Measurements from ENCODE around the gene POLD1.
A peak's percentile ranks its signal among the peaks of the same experiment; 100 is the strongest.
"Not testable (repeated sequence)": the region's sequence is repeated elsewhere in the genome, so short reads cannot be mapped to it uniquely, and the experiment has no call there.

The POLD1 gene

DNA sequence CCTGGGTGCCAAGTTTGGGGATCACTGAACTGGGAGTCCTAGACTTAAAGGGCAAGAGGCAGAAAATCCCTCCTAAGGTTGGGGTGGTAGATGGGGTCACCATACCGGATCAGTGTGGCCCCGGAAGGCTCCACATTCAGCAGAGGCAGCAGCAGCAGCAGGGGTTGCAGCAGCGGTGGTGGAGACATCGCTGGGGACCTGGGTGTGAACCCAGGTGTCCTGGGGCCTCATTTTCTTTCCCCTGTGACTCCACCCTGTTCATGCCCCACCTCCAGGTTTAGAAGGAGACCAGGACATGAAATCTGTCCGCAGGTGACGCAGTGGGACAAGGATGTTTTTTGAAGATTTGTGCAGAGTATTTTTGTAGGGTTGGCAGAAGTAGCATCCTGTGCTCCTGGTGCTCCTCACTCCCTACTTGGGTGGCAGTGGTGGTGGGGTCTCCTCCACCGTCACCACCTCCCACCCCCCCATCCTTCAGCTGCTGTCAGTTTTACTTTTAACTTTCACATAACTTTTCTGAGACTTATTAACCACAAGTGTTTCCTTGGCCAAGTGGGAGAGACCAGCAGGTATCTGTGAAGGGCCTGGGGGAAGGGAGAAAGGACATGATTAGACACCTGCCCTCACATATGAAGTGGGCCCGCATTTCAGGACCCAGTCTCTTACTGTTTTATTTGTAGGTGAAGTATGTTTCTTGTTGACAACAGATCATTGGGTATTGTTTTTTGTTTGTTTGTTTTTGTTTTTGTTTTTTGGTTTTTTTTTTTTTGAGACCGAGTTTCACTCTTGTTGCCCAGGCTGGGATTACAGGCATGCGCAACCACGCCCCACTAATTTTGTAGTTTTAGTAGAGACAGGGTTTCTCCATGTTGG is 18.5 kb upstream of the POLD1 start, which contains the start of gene NAPSA:
Gene NAPSA, minus strand, starts transcription at position 206 of the 873 bp plus-strand sequence. Its CDS starts 18 bp downstream, at position 188.
- no peak for DNase-seq

DNA sequence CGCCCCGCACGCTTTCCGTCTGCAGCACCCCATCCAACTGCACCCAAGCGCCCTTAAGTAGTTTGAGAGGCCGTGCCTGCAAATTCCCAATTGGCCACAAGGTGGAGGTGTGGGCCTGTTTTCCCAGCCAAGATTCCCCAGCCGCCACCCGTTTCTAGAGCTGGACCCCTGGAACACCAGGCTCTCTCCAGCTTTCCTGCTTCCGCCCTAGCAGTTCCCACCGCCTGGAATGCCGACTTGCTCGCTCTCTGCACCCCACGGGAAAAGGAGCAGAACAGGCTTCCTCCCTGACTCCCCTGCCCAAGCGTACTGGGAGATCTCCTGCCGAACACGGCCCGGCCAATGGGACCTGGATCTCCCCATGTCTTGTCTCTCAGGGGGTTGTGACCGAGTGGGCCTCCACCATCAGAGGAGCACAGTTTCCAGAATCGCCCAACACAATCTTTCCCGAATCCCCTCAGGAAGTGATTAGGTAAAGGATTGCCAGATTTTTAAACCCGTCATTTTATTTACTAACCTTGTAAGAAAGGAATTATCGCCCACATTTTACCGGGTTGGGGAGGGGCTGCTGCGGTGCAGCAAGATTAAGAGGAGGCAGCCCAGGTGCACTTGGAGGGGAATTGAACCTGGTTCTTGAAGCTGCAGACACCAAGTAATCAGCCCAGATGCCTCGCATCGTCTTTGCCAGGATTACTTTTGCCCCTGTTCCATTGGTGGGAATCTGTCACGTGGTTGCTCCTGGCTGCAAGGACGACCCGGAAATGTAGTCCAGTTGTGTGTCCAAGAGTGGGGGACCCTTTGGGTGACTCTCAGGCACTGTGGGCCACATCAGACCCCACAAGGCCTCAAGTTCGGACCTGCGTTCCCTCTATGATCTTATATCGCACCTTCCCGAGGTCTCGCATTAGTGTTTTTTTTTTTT is 15.2 kb upstream of the POLD1 start:
- DNase-seq = peak; percentile 82

DNA sequence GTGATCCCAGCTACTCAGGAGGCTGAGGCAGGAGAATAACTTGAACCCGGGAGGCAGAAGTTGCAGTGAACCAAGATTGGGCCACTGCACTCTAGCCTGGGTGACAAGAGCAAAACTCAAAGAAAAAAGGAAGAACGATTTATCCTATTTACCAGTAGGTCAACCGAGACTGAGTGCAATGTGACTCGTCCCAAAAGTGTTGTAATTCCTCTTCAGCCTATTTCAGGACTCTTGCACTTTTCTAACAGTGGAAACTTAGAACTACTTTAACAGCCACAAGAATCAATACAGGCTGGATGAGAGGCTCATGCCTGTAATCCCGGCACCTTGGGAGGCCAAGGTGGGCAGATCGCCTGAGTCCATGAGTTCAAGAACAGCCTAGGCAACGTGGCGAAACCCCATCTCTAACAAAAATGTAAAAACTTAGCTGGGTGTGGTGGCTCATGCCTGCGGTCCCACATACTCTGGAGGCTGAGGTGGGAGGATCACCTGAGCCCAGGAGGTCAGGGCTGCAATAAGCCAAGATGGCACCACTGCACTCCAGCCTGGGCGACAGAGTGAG is 12.2 kb upstream of the POLD1 start:
- DNase-seq = no peak

DNA sequence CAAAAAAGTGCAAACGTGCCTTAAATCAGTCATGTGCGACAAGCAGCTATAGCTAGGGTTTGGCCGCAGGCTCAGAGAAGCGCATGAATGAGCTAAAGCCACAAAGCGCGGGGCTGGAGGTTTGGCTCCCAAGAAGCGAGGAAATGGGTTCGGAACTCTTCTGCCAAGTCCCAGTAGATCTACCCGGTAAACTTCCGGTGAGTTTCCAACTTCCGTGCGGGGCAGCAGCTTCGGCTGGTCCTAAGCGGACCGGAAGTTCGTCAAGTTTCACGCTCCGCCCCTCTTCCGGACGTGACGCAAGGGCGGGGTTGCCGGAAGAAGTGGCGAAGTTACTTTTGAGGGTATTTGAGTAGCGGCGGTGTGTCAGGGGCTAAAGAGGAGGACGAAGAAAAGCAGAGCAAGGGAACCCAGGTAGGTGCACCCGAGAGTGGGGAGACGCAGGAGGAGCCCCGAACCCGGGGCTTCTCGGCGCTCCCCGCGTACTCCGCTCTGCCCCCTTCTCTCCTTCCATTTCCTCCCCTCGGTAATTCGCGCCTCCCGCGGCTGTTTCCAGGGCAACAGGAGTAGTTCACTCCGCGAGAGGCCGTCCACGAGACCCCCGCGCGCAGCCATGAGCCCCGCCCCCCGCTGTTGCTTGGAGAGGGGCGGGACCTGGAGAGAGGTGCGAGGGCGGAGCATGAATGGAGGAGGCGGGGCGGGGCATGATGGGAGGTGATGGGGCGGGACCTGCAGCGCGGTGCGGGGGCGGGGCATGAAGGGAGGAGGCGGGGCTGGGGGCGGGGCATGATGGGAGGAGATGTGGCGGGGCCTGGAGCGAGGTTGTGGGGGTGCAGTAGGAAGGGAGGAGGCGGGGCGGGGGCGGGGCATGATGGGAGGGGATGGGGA is 7.7 kb upstream of the POLD1 start, which contains the start of gene NR1H2:
Gene NR1H2, plus strand, starts transcription at position 292 of the 885 bp plus-strand sequence. CDS start 1,149 bp downstream, outside the sequence.
- DNase-seq = peak; percentile 97

DNA sequence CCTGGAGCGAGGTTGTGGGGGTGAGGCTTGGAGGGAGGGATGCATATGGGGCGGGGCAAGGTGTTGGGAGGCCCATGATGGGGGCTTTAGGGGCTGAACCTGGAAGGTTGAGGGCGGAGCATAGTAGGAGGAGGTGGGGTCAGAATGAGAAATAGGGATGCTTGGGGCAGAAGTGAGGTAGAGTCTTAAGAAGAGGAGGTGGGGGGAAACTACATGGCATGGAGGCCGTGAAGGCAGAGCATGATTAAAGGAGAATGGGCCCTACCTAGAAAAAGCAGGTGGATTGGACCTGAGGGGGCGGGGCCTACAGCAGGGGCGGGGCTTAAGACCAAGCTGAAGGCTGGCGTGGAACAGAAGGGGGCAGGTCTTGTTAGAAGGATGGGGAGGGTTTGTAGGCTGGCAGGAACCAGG is 7.1 kb upstream of the POLD1 start:
- no peak for DNase-seq

DNA sequence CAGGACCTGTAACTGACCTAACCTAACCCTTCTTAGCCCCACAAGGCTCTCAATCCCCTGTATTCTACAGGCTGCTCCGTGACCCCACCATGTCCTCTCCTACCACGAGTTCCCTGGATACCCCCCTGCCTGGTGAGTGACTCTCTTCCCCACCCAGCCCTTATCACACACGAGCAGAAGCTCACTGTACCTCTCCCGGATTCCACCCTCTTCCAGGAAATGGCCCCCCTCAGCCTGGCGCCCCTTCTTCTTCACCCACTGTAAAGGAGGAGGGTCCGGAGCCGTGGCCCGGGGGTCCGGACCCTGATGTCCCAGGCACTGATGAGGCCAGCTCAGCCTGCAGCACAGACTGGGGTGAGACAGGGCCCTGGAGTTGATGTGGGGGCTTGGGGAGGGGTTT is 6.6 kb upstream of the POLD1 start:
- DNase-seq = no peak

DNA sequence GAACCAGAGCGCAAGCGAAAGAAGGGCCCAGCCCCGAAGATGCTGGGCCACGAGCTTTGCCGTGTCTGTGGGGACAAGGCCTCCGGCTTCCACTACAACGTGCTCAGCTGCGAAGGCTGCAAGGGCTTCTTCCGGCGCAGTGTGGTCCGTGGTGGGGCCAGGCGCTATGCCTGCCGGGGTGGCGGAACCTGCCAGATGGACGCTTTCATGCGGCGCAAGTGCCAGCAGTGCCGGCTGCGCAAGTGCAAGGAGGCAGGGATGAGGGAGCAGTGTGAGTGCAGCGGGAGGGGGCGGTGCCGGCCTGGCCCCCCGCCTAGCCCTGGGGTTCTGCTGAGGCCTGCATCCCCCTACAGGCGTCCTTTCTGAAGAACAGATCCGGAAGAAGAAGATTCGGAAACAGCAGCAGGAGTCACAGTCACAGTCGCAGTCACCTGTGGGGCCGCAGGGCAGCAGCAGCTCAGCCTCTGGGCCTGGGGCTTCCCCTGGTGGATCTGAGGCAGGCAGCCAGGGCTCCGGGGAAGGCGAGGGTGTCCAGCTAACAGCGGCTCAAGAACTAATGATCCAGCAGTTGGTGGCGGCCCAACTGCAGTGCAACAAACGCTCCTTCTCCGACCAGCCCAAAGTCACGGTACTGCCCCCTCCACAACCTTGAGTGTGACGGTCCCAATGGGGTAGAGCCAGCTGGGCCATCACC is 5.8 kb upstream of the POLD1 start:
- DNase-seq = no peak

DNA sequence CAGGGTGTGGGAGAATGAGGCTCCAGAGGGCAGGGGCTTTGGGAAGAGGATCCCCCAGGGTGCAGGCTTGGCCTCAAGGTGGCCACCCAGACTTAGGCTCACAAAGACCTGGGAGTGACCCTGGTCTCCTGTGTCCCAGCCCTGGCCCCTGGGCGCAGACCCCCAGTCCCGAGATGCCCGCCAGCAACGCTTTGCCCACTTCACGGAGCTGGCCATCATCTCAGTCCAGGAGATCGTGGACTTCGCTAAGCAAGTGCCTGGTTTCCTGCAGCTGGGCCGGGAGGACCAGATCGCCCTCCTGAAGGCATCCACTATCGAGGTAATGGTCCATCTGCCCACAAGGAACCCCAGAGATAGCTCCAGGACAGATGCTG is 5.3 kb upstream of the POLD1 start:
- DNase-seq = no peak

DNA sequence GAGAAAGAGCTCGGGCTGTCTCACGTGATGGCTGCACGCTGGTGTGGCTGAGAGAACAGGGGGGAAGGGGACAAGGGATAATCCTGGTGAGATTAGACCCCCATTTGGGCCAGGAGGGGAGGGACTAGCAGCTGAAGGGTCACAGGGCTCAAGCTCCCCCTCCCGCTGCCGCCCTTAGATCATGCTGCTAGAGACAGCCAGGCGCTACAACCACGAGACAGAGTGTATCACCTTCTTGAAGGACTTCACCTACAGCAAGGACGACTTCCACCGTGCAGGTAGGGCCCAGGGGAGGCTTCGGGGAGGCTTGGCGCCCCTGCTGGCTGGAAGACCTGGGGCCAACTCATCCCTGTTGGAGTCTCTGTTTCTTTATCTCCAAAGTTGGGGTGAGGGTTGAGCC is 4.5 kb upstream of the POLD1 start:
- no peak for DNase-seq

DNA sequence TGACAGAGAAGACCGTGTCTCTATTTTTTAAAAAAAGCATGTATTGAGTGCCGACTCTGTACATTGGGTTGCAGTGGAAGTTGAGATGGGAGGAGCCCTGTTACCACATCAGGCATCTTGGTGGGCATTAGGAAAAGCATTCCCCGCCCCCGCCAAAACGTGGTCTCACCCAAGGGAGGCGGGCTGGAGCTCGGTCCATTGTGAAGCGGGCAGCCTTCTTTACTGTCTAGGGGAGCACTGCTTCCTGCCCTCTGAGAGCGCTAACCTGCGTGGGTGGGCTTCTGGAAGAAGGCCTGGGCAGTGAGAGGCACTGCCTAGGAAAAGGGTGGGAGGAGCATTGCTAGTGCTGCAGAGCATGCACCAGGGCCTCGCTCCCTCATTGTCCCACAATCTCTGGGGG is 4.0 kb upstream of the POLD1 start:
- DNase-seq = no peak

DNA sequence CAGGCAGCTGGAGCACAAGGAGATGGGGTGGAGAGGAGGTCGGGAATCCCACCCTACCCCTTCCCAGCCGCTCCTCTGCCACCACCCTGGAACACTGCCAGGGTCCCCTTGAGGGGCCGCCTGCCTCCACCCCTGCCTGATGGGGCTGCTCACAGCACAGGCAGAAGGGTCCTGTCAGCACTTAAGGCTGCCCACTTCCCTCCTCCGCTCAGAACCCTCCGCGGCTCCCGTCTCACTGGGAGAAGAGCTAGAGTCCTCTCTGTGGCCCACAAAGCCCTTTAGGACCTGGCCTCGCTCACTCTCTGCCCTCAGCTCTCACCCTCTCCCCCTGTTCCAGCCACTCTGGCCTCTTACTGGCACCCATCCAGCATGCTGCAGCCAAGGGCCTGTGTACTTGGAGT is 3.4 kb upstream of the POLD1 start:
- DNase-seq = no peak

DNA sequence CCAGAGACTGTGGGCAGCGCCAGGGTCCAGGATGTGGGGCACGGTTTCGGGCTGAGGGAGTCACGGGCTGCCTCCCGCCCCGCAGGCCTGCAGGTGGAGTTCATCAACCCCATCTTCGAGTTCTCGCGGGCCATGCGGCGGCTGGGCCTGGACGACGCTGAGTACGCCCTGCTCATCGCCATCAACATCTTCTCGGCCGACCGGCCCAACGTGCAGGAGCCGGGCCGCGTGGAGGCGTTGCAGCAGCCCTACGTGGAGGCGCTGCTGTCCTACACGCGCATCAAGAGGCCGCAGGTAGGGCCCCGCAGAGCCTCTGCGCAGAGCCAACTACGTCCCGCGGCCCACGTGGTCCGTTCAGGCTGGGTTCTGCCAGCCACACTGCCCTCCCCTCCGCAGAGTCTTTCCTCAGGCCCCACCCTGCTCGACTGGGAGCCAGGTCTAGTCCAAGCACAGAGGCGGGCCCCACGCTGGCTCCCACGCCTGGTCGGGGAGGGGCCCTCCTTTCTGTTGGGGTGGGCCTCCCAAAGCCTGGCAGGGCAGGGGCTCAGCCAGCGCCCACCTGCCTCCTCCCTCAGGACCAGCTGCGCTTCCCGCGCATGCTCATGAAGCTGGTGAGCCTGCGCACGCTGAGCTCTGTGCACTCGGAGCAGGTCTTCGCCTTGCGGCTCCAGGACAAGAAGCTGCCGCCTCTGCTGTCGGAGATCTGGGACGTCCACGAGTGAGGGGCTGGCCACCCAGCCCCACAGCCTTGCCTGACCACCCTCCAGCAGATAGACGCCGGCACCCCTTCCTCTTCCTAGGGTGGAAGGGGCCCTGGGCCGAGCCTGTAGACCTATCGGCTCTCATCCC is 2.0 kb upstream of the POLD1 start:
- no peak for DNase-seq

DNA sequence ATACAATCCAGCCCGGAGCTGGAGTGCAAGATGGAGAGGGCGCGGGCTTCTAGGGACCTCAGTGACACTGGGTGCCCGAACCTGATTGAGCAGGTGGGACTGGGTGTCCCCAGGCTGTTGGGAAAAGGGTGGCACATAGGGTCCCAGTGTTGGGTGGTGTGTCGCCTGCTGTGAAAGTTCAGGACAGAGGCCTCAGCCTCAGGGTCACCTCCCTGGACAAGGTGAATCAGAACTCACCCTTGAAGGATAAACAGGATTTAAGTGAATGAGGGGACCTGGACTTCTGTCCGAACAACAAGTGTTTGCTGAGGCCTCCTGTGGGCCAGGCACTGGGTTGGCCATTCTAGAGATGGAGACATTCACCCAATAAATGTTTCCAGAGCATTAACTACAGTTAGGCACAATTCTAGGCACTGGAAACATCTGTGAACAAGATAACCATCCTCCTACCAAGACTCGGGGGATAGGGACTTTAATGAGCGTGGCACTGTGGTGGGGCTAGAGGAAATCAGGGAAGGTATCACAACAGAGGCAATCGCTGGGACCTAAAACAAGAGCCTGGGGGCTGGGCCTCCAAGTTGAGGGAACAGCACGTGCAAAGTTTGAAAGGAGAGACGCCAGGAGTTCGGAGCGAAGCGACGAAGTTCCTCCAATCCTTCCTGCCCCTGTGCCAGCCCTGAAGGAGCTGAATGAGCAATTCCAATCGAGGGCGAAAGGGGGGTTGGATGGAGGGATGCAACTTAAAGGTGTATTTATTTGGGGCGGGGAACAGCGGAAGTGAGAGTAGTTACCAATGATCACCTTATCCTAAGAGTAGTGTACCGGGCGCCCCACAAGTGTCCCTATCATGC is 921 bp upstream of the POLD1 start:
- peak; percentile 8 for DNase-seq

DNA sequence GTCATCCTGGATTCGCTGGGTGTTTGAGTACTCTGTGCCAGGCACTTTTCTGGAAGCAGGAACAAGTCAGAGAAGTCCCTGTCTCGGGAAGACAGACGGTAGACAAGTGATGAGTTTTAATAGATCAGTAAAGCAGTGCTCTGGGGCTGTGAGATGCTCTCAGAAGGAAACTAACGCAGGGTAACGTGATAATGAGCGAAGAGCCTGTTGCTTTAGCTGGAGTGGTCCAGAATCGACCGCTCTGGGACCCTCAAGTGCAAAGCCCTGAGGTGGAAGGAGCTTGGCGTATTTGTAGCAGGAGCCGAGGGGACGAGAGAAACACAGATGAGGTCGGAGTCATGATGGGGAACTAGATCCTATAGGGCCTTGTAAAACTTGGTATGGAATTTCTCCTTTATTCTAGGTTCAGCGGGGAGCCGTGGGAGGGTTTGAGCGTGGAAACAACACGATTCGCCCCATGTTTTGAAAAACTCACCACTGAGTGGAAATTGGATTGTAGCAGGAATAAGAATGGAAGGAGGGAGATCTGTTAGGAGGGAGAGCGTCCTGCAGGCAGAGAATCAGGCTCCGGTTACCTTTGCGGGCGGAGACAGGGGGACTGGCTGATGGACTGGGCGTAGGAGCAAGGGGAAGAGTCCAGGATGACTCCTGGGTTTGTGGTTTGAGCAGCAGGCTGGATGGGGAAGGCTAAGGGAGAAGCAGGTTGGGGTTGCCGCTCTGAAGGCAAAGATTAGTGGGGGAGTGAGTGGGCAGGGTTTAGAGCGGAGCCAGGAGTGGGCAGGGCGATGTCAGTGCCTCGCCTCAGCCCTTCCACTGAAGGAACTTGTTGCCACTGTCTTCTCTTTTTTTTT is 763 bp downstream of the POLD1 start:
- peak; percentile 2 for DNase-seq

DNA sequence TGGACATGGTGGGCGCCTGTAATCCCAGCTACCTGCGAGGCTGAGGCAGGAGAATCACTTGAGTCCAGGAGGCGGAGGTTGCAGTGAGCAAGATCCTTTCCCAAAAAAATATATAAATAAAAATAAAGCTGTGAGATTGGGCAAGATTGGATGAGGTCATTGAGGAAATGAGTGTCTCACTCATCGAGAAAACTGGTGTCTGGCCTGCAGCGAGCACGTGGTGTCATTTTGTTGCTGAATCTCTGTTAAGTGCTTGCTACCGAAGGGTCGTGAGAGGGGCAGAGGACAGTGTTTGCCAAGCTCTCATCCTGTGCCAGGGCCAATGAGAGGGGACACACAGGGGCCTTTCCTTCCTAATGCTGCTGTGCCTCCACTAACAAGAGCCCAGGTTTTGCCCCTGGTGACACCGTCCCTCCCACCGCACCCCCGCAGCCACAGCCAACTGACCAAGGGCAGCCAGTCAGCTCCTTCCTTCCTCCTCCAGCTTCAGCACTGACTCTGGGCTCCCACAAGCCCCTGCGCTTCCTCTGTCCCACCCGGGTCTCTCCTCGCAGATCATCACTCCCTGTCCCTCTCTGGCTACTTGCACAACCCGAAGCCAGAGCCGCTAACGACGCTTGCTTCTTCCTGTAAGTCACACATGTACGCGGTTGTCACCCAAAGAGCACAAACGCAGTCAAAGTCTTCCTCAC is 3.2 kb downstream of the POLD1 start:
- DNase-seq = peak; percentile 57

DNA sequence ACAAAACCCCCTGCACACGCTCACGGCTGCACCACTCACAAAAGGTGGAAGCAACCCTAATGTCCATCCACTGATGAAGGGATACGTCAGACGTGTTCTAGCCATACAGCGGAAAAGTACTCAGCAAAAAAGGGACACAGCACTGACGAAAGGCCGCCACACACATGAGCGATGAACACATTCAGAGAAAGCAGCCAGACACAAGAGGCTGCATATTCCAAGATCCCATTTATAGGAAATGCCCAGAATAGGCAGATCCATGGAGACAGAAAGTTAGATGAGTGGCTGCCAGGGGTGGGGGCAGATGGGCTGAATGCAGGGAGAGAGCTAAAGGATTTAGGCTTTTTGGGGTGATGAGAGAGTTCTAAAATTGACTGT is 3.7 kb downstream of the POLD1 start:
- DNase-seq = no peak

DNA sequence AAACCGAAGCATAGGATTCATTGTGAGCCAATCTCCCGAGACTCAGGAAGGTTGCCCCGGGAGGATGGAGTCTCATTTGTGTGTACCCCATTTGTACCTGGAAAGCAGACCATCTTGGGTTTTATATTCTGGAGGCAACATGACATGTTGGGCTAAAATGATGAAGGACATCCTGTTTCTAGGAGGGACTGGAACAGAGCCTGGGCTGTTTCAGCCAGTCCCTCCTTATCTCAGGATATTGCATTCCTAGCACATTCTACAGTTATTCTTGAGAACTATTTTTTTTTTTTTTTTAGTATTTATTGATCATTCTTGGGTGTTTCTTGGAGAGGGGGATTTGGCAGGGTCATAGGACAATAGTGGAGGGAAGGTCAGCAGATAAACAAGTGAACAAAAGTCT is 6.1 kb downstream of the POLD1 start:
- not testable (repeated sequence) for DNase-seq

DNA sequence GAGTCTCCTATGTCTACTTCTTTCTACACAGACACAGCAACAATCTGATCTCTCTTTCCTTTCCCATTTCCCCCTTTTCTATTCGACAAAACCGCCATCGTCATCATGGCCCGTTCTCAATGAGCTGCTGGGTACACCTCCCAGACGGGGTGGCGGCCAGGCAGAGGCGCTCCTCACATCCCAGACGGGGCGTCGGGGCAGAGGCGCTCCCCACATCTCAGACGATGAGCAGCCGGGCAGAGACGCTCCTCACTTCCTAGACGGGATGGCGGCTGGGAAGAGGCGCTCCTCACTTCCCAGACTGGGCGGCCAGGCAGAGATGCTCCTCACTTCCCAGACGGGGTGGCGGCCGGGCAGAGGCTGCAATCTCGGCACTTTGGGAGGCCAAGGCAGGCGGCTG is 6.8 kb downstream of the POLD1 start:
- not testable (repeated sequence) for DNase-seq

Measured in HCEC 1CT (cell line).